OCI-LY3 (cell line): ENCODE measurements around the gene URB1.

ENCODE experiments used
- H2AFZ ChIP-seq: fragments of 200-600, 300-600 bp; shearing (Covaris generic); 2 replicates; pipeline ENCODE4 v1.6.0; 2014; ENCODE audit warnings: antibody characterized with exemption, low read depth, low read length
- H3K27ac ChIP-seq: fragments of 200-600, 300-600 bp; sonication (generic); 2 replicates; pipeline ENCODE4 v1.5.1; 2014; ENCODE audit warnings: mild to moderate bottlenecking, low read length, moderate library complexity, mixed read lengths
- H3K27me3 ChIP-seq: fragments of 200-600, 300-600 bp; sonication (generic); 2 replicates; pipeline ENCODE4 v1.6.1; 2014; ENCODE audit warnings: low read depth, low read length, mixed read lengths
- H3K36me3 ChIP-seq: fragments of 200-600, 300-600 bp; sonication (generic); replicated peaks from 2 replicates; pipeline ENCODE3; 2014; ENCODE audit warnings: low read depth, low read length, mixed read lengths
- H3K4me1 ChIP-seq: fragments of 300-600, 200-600 bp; sonication (generic); 2 replicates; pipeline ENCODE4 v1.6.1; 2014; ENCODE audit warnings: low read length, mixed read lengths
- H3K4me2 ChIP-seq: fragments of 200-600, 300-600 bp; sonication (generic); 2 replicates; pipeline ENCODE4 v1.6.1; 2014; ENCODE audit warnings: low read length, mixed read lengths
- H3K4me3 ChIP-seq: fragments of 300-600, 200-600 bp; sonication (generic); 2 replicates; pipeline ENCODE4 v1.5.1; 2014; ENCODE audit warnings: antibody characterized with exemption, mild to moderate bottlenecking, low read length, moderate library complexity
- H3K79me2 ChIP-seq: fragments of 300-600, 200-600 bp; shearing (Covaris generic); 2 replicates; pipeline ENCODE4 v1.6.1; 2014; ENCODE audit warnings: mild to moderate bottlenecking, low read length, mixed read lengths
- H3K9ac ChIP-seq: fragments of 300-600, 200-600 bp; shearing (Covaris generic); 2 replicates; pipeline ENCODE4 v1.6.0; 2014; ENCODE audit warnings: mild to moderate bottlenecking, low read length, moderate library complexity
- H3K9me3 ChIP-seq: fragments of 200-600, 300-600 bp; shearing (Covaris generic); 2 replicates; pipeline ENCODE4 v1.6.1; 2014; ENCODE audit warnings: low read length, mixed read lengths; ENCODE audit not compliant: insufficient read depth
- H4K20me1 ChIP-seq: fragments of 200-600, 300-600 bp; sonication (generic); 2 replicates; pipeline ENCODE4 v1.6.1; 2016; ENCODE audit warnings: low read length, mixed read lengths; ENCODE audit not compliant: insufficient read depth
- CTCF ChIP-seq: fragments of 200-600, 300-600 bp; sonication (generic); IDR thresholded peaks from 2 replicates; pipeline ENCODE4 v1.5.1; 2014; ENCODE audit warnings: antibody characterized with exemption, low read length, low read depth
- EZH2phosphoT487 ChIP-seq: fragments of 200-600 bp; shearing (Covaris generic); IDR thresholded peaks from 2 replicates; pipeline ENCODE4 v1.6.1; 2018; ENCODE audit warnings: antibody characterized with exemption, mixed run types, low read depth

The URB1 gene

DNA sequence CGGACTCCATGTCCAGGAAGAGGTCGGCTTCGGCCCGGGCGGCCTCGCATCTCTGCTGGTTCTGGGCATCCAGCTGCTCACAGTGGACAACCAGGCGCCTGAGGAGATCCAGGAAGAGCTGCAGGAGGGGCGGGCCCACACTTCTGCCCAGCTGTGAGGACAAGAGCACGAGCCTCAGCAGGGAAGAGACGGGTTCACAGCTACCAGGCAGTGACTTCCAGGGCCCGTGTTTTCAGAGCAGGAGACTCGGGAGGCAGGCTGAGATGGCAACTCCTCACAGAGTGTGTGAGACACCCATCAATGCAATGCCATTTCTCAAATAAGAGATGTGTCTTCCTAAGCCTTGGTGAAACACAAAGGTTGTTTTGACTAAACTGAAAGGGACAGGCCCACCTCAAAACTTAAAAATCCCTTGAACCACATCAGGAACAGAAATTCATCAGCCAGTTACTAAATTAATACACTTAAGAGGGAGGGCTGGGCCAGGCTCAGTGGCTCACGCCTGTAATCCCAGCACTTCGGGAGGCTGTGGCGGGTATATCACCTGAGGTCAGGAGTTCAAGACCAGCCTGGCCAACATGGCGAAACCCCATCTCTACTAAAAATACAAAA, 43.4 kb downstream of the URB1 start:
- H4K20me1 ChIP-seq: no peaks in the 10 kb centered on the region
- H3K36me3 ChIP-seq: peaks cover 60% of the 10 kb centered on the region
- no peaks in the 10 kb centered on the region for H3K27me3 ChIP-seq
- no peak overlapping the region for H3K4me2 ChIP-seq
- H3K9ac ChIP-seq: no peak overlapping the region
- H3K4me3 ChIP-seq: no peak overlapping the region
- H3K4me1 ChIP-seq: peaks cover 2% of the 10 kb centered on the region; the same call in 1 of the 2 replicates
- H3K79me2 ChIP-seq: no peaks in the 10 kb centered on the region
- no peak overlapping the region for H2AFZ ChIP-seq
- no peaks in the 10 kb centered on the region for H3K9me3 ChIP-seq
- TF ChIP-seq EZH2phosphoT487 (no peak), CTCF (no peak)
- no peak overlapping the region for H3K27ac ChIP-seq

- Histone ChIP-seq H3K4me1 (peaks cover 2% of the 10 kb centered on the region; the same call in 1 of the 2 replicates), H4K20me1 (no peaks in the 10 kb centered on the region), H3K4me3 (no peak overlapping the region), H3K9ac (no peak overlapping the region), H3K27ac (no peak overlapping the region), H2AFZ (no peak overlapping the region), H3K36me3 (peaks cover 62% of the 10 kb centered on the region), H3K27me3 (no peaks in the 10 kb centered on the region), H3K79me2 (no peaks in the 10 kb centered on the region), H3K9me3 (no peaks in the 10 kb centered on the region), H3K4me2 (no peak overlapping the region)
- TF ChIP-seq EZH2phosphoT487: no peak
Observed at GRCh38 chr21:32348604-32349332, 44.0 kb downstream of the URB1 start.

GRCh38 chr21:32347977-32348376, 44.8 kb downstream of the URB1 start:
- Histone ChIP-seq H3K9ac (no peak overlapping the region), H3K79me2 (peaks cover 3% of the 10 kb centered on the region; the same call in 1 of the 2 replicates), H3K9me3 (no peaks in the 10 kb centered on the region), H3K4me2 (no peak overlapping the region), H4K20me1 (no peaks in the 10 kb centered on the region), H3K4me3 (no peak overlapping the region), H3K4me1 (peaks cover 2% of the 10 kb centered on the region; the same call in 1 of the 2 replicates), H3K27ac (no peak overlapping the region), H3K27me3 (no peaks in the 10 kb centered on the region), H2AFZ (no peak overlapping the region), H3K36me3 (peaks cover 67% of the 10 kb centered on the region)
- TF ChIP-seq CTCF (no peak), EZH2phosphoT487 (no peak)

DNA sequence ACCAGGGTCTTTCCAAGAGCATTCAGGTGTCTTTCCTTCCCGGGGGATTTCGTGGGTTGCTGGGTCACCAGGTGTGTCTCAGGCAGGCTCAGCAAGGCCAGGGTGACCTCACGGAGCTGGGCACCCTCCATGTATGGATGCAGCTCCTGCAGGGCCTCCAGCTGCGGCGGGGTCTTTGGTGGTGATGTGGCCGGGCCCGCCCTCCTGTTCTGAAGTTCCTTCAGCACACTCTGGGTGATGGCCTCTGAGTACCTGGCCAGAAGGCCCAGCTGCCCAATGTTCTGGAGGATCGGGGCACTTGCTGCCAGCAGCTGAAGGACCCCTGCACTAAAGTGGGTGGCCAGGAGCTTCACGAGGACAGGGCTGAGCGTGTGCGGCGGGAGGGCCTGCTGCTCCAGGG, 45.5 kb downstream of the URB1 start:
- peaks cover 2% of the 10 kb centered on the region; the same call in 1 of the 2 replicates for H3K4me1 ChIP-seq
- no peaks in the 10 kb centered on the region for H3K9me3 ChIP-seq
- H3K79me2 ChIP-seq: peaks cover 3% of the 10 kb centered on the region; the same call in 1 of the 2 replicates
- H4K20me1 ChIP-seq: no peaks in the 10 kb centered on the region
- peaks cover 67% of the 10 kb centered on the region for H3K36me3 ChIP-seq
- no peak for TF ChIP-seq CTCF
- TF ChIP-seq EZH2phosphoT487: no peak
- no peak overlapping the region for H3K4me3 ChIP-seq
- no peak overlapping the region for H3K27ac ChIP-seq
- no peak overlapping the region for H2AFZ ChIP-seq
- no peaks in the 10 kb centered on the region for H3K27me3 ChIP-seq
- H3K9ac ChIP-seq: no peak overlapping the region
- no peak overlapping the region for H3K4me2 ChIP-seq
